ENCODE measurements around the gene TASOR2. TPM values are rescaled to one million over a fixed set of nuclear protein-coding genes. Genes with fewer than 3 reads are reported as not detected.

Gene TASOR2
- polyA plus RNA-seq, 1 donor from 2014 or later = 28.6 TPM

- no peaks in the 10 kb centered on the region for H4K20me1 ChIP-seq (ENCODE audit: insufficient read depth)
- no peak overlapping the region for H3K4me2 ChIP-seq (ENCODE audit: low read length)
- no peaks in the 10 kb centered on the region for H3K79me2 ChIP-seq (replicated peaks; ENCODE audit: insufficient read depth, low read length)
- H3K27me3 ChIP-seq (ENCODE audit: insufficient read depth, low read depth, low read length) = no peaks in the 10 kb centered on the region
- no peak overlapping the region for H2AFZ ChIP-seq (ENCODE audit: low read depth, low read length)
- no peak overlapping the region for H3K4me3 ChIP-seq (ENCODE audit: low read length)
- no peaks in the 10 kb centered on the region for H3K9me3 ChIP-seq (ENCODE audit: low read length)
- TF ChIP-seq RAD21 (conservative IDR thresholded peaks at IDR 0.05) = no peak
- TF ChIP-seq MXI1 (conservative IDR thresholded peaks at IDR 0.05; ENCODE audit: poor library complexity, severe bottlenecking) = no peak
- no peak for TF ChIP-seq EZH2 (IDR thresholded peaks at IDR 0.05; ENCODE audit: borderline replicate concordance, insufficient read depth, low read length, poor library complexity, severe bottlenecking)
- no peak for TF ChIP-seq POLR2AphosphoS5 (IDR thresholded peaks at IDR 0.05)
- no peak for TF ChIP-seq TAF1 (IDR thresholded peaks at IDR 0.05; ENCODE audit: low read depth)
- no peak for TF ChIP-seq EP300 (conservative IDR thresholded peaks at IDR 0.05; ENCODE audit: poor library complexity, severe bottlenecking)
- no peak for TF ChIP-seq REST (IDR thresholded peaks at IDR 0.05; ENCODE audit: borderline replicate concordance)
- TF ChIP-seq SMC3 (conservative IDR thresholded peaks at IDR 0.05; ENCODE audit: poor library complexity) = no peak
- TF ChIP-seq CTCF (IDR thresholded peaks at IDR 0.05; ENCODE audit: poor library complexity, severe bottlenecking) = no peak
- no peak overlapping the region for H3K27ac ChIP-seq (ENCODE audit: low read length)
- H3K9ac ChIP-seq (ENCODE audit: low read length) = no peak overlapping the region
- no peaks in the 10 kb centered on the region for H3K36me3 ChIP-seq (ENCODE audit: insufficient read depth, low read length)
- no peaks in the 10 kb centered on the region for H3K9me2 ChIP-seq (ENCODE audit: insufficient read depth, low read length)
- H3F3A ChIP-seq (ENCODE audit: insufficient read depth, low read length, poor library complexity, severe bottlenecking) = no peaks in the 10 kb centered on the region
These were observed 27.0 kb downstream of the TASOR2 start for GRCh38 chr10:5711642-5712041.

- Histone ChIP-seq H3K4me3 (ENCODE audit: low read length) (no peak overlapping the region), H3F3A (ENCODE audit: insufficient read depth, low read length, poor library complexity, severe bottlenecking) (no peaks in the 10 kb centered on the region), H2AFZ (ENCODE audit: low read depth, low read length) (no peak overlapping the region), H3K9me2 (ENCODE audit: insufficient read depth, low read length) (no peaks in the 10 kb centered on the region), H3K27ac (ENCODE audit: low read length) (no peak overlapping the region), H4K20me1 (ENCODE audit: insufficient read depth) (no peaks in the 10 kb centered on the region), H3K79me2 (replicated peaks; ENCODE audit: insufficient read depth, low read length) (no peaks in the 10 kb centered on the region), H3K27me3 (ENCODE audit: insufficient read depth, low read depth, low read length) (no peaks in the 10 kb centered on the region), H3K36me3 (ENCODE audit: insufficient read depth, low read length) (no peaks in the 10 kb centered on the region), H3K4me2 (ENCODE audit: low read length) (no peak overlapping the region), H3K9ac (ENCODE audit: low read length) (no peak overlapping the region), H3K9me3 (ENCODE audit: low read length) (no peaks in the 10 kb centered on the region)
- no peak for TF ChIP-seq POLR2AphosphoS5 (IDR thresholded peaks at IDR 0.05)
- no peak for TF ChIP-seq EP300 (conservative IDR thresholded peaks at IDR 0.05; ENCODE audit: poor library complexity, severe bottlenecking)
- no peak for TF ChIP-seq EZH2 (IDR thresholded peaks at IDR 0.05; ENCODE audit: borderline replicate concordance, insufficient read depth, low read length, poor library complexity, severe bottlenecking)
- no peak for TF ChIP-seq SMC3 (conservative IDR thresholded peaks at IDR 0.05; ENCODE audit: poor library complexity)
- no peak for TF ChIP-seq MXI1 (conservative IDR thresholded peaks at IDR 0.05; ENCODE audit: poor library complexity, severe bottlenecking)
- no peak for TF ChIP-seq CTCF (IDR thresholded peaks at IDR 0.05; ENCODE audit: poor library complexity, severe bottlenecking)
- TF ChIP-seq RAD21 (conservative IDR thresholded peaks at IDR 0.05) = no peak
- TF ChIP-seq TAF1 (IDR thresholded peaks at IDR 0.05; ENCODE audit: low read depth) = no peak
- no peak for TF ChIP-seq REST (IDR thresholded peaks at IDR 0.05; ENCODE audit: borderline replicate concordance)
These were observed 34.9 kb downstream of the TASOR2 start for GRCh38 chr10:5719546-5719945.
